Caco-2 (cell line): ENCODE measurements around the gene ZNF789. TPM values are rescaled to one million over a fixed set of nuclear protein-coding genes. Genes with fewer than 3 reads are reported as not detected.

Experiments used
- BruUV-seq: library from RNA; stranded (reverse); fragments of 400-500 nt; replicated peaks from 2 replicates; lab custom pipeline; 2021; lab: Mats Ljungman, UMichigan
- CTCF ChIA-PET: fragments of 300-600 bp; sonication (Branson Sonifier 250); formaldehyde crosslinking; loops from one replicate; lab custom pipeline; 2022; ENCODE audit warnings: antibody characterized with exemption; lab: Charles Lee
- POLR2A ChIA-PET: fragments of 300-600 bp; sonication (Branson Sonifier 250); formaldehyde crosslinking; loops from one replicate; lab custom pipeline; 2022; ENCODE audit warnings: antibody characterized with exemption; lab: Charles Lee
- DNase-seq, 2 experiments: peaks; one replicate each; pipeline versions ENCODE4 v3.0.0 to v3.0.0-alpha.2; 2020 to 2022
- H3K27me3 ChIP-seq: replicated peaks from 2 replicates; pipeline ENCODE4 v1.6.0; 2011; ENCODE audit warnings: low read length; ENCODE audit not compliant: control insufficient read depth, insufficient read depth
- H3K36me3 ChIP-seq: 2 replicates; pipeline ENCODE4 v1.5.1; 2011; ENCODE audit warnings: low read length; ENCODE audit not compliant: control insufficient read depth, insufficient read depth
- H3K4me1 ChIP-seq: fragments of 250-450 bp; sonication (Bioruptor Pico); 2 replicates; pipeline ENCODE4 v1.5.1; 2020; ENCODE audit warnings: mild to moderate bottlenecking
- H3K4me3 ChIP-seq: 2 replicates; pipeline ENCODE4 v1.5.1; 2011; ENCODE audit warnings: low read depth, mild to moderate bottlenecking, control low read depth, low read length
- H3K9me3 ChIP-seq: fragments of 250-450 bp; sonication (Bioruptor Pico); 2 replicates; pipeline ENCODE4 v1.5.1; 2020; ENCODE audit warnings: mild to moderate bottlenecking, moderate library complexity
- H3K27ac Mint-ChIP-seq: one replicate; pipeline ENCODE4 v1.8.0; 2022; ENCODE audit warnings: mixed read lengths; ENCODE audit not compliant: unreplicated experiment
- H3K27me3 Mint-ChIP-seq: one replicate; pipeline ENCODE4 v1.8.0; 2022; ENCODE audit warnings: mixed read lengths; ENCODE audit not compliant: insufficient read depth, unreplicated experiment
- H3K36me3 Mint-ChIP-seq: one replicate; pipeline ENCODE4 v1.8.0; 2022; ENCODE audit warnings: mild to moderate bottlenecking, mixed read lengths; ENCODE audit not compliant: insufficient read depth, unreplicated experiment
- H3K4me1 Mint-ChIP-seq: one replicate; pipeline ENCODE4 v1.8.0; 2022; ENCODE audit warnings: low read depth, mixed read lengths; ENCODE audit not compliant: unreplicated experiment
- H3K4me3 Mint-ChIP-seq: one replicate; pipeline ENCODE4 v1.8.0; 2022; ENCODE audit warnings: mild to moderate bottlenecking, moderate library complexity, mixed read lengths; ENCODE audit not compliant: unreplicated experiment
- H3K9me3 Mint-ChIP-seq: one replicate; pipeline ENCODE4 v1.8.0; 2022; ENCODE audit warnings: mixed read lengths; ENCODE audit not compliant: unreplicated experiment
- CTCF ChIP-seq, 2 experiments: fragments of 200-600 bp in 1 of 2; IDR thresholded peaks; 1 replicate in 1 of 2; 2 replicates in 1 of 2; pipeline versions ENCODE4 v1.5.1 to v1.8.0; 2011 to 2022; ENCODE audit warnings: antibody characterized with exemption in 1 of 2, control low read depth in 1 of 2, inconsistent platforms in 1 of 2, low read depth in 1 of 2, low read length in 1 of 2, mild to moderate bottlenecking in 1 of 2, moderate library complexity in 1 of 2; ENCODE audit not compliant: insufficient read depth in 1 of 2, severe bottlenecking in 1 of 2, unreplicated experiment in 1 of 2
- intact Hi-C: fragments of 100-400 bp; cut with micrococcal nuclease; formaldehyde crosslinking; loops from one replicate; pipeline ENCODE4 v1.10.0; 2022; ENCODE audit not compliant: unreplicated experiment
- total RNA-seq: library from RNA; stranded (reverse); gene quantifications from 2 replicates; pipeline ENCODE4 v1.2.3, GENCODE V29; 2022

ZNF789 gene
- total RNA-seq, 1 experiment from 2014 or later: 30.1 TPM

GRCh38 chr7:99485094-99485493 is 12.4 kb downstream of the ZNF789 start:
- Histone ChIP-seq H3K36me3 (no peaks in the 10 kb centered on the region), H3K4me1 (no peaks in the 10 kb centered on the region), H3K9me3 (no peaks in the 10 kb centered on the region), H3K27me3 (no peaks in the 10 kb centered on the region), H3K4me3 (no peak overlapping the region)
- BruUV-seq: no TSS peak
- Mint-ChIP-seq H3K9me3 (no peaks in the 10 kb centered on the region), H3K27me3 (no peaks in the 10 kb centered on the region), H3K36me3 (peaks cover 67% of the 10 kb centered on the region), H3K27ac (peak overlapping the region; percentile 5), H3K4me3 (no peak overlapping the region), H3K4me1 (no peaks in the 10 kb centered on the region)
- no peak for TF ChIP-seq CTCF (IDR thresholded peaks at IDR 0.05; ENCODE audit: insufficient read depth in 1 of 2, low read depth in 1 of 2, low read length in 1 of 2, severe bottlenecking in 1 of 2, unreplicated experiment in 1 of 2)
- intact Hi-C loops: no loop called here
- DNase-seq: no peak
- CTCF ChIA-PET: no interaction called here
- POLR2A ChIA-PET: no interaction called here

- BruUV-seq: no TSS peak
- peaks cover 8% of the 10 kb centered on the region for H3K9me3 ChIP-seq
- DNase-seq: peak; percentile 61 to 63
- Mint-ChIP-seq H3K27ac (no peak overlapping the region), H3K36me3 (peaks cover 71% of the 10 kb centered on the region), H3K4me1 (no peaks in the 10 kb centered on the region), H3K27me3 (no peaks in the 10 kb centered on the region), H3K4me3 (no peak overlapping the region), H3K9me3 (peaks cover 10% of the 10 kb centered on the region)
- intact Hi-C loops: no loop called here
- POLR2A ChIA-PET: no interaction called here
- H3K27me3 ChIP-seq: no peaks in the 10 kb centered on the region
- no peak overlapping the region for H3K4me3 ChIP-seq
- H3K4me1 ChIP-seq: no peaks in the 10 kb centered on the region
- peak in 1 of 2 experiments; percentile 33 for TF ChIP-seq CTCF (IDR thresholded peaks at IDR 0.05; ENCODE audit: insufficient read depth in 1 of 2, low read depth in 1 of 2, low read length in 1 of 2, severe bottlenecking in 1 of 2, unreplicated experiment in 1 of 2)
- CTCF ChIA-PET: interaction anchor here (0.8 kb wide), 1 partner anchor 24 kb away, joined by 4 read pairs; the partner anchor contains the start of gene ATP5MF
- H3K36me3 ChIP-seq: peaks cover 9% of the 10 kb centered on the region
Measured at GRCh38 chr7:99489235-99489634, 16.5 kb downstream of the ZNF789 start.

- Mint-ChIP-seq H3K4me1 (no peaks in the 10 kb centered on the region), H3K9me3 (peaks cover 10% of the 10 kb centered on the region), H3K36me3 (peaks cover 79% of the 10 kb centered on the region), H3K27me3 (no peaks in the 10 kb centered on the region), H3K4me3 (no peak overlapping the region), H3K27ac (no peak overlapping the region)
- no peak for DNase-seq
- POLR2A ChIA-PET: no interaction called here
- Histone ChIP-seq H3K36me3 (peaks cover 12% of the 10 kb centered on the region), H3K27me3 (no peaks in the 10 kb centered on the region), H3K4me3 (no peak overlapping the region), H3K9me3 (peaks cover 20% of the 10 kb centered on the region), H3K4me1 (no peaks in the 10 kb centered on the region)
- no TSS peak for BruUV-seq
- intact Hi-C loops: no loop called here
- TF ChIP-seq CTCF (IDR thresholded peaks at IDR 0.05; ENCODE audit: insufficient read depth in 1 of 2, low read depth in 1 of 2, low read length in 1 of 2, severe bottlenecking in 1 of 2, unreplicated experiment in 1 of 2): peak; percentile 6 to 13
- CTCF ChIA-PET: interaction anchor here (1.1 kb wide), 1 partner anchor 14 kb away, joined by 3 read pairs; the partner anchor contains the start of gene ZKSCAN5
Measured at GRCh38 chr7:99490878-99491277, 18.2 kb downstream of the ZNF789 start.
